DND-41 (cell line): ENCODE measurements around the gene DOCK3.

Experiments
- EZH2 ChIP-seq: IDR thresholded peaks from 3 replicates; pipeline ENCODE4 v1.6.1; 2012; ENCODE audit warnings: borderline replicate concordance, low read depth, mild to moderate bottlenecking, moderate library complexity, low read length, inconsistent platforms; ENCODE audit not compliant: severe bottlenecking
- TF ChIP-seq, protein P1 (sequence below): IDR thresholded peaks from 2 replicates; pipeline ENCODE4 v1.5.1; 2012; ENCODE audit warnings: borderline replicate concordance, low read length, moderate library complexity, mild to moderate bottlenecking; ENCODE audit not compliant: poor library complexity, severe bottlenecking; ENCODE audit errors: extremely low read depth

GRCh38 chr3:51379746-51380455, 705.2 kb downstream of the DOCK3 start:
- TF ChIP-seq, protein P1, sequence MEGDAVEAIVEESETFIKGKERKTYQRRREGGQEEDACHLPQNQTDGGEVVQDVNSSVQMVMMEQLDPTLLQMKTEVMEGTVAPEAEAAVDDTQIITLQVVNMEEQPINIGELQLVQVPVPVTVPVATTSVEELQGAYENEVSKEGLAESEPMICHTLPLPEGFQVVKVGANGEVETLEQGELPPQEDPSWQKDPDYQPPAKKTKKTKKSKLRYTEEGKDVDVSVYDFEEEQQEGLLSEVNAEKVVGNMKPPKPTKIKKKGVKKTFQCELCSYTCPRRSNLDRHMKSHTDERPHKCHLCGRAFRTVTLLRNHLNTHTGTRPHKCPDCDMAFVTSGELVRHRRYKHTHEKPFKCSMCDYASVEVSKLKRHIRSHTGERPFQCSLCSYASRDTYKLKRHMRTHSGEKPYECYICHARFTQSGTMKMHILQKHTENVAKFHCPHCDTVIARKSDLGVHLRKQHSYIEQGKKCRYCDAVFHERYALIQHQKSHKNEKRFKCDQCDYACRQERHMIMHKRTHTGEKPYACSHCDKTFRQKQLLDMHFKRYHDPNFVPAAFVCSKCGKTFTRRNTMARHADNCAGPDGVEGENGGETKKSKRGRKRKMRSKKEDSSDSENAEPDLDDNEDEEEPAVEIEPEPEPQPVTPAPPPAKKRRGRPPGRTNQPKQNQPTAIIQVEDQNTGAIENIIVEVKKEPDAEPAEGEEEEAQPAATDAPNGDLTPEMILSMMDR: no peak
- no peak for TF ChIP-seq EZH2
